GM10248 (cell line): ENCODE data around the gene DES.

Experiments
- CTCF ChIA-PET: fragments of 300-600 bp; sonication (Branson Sonifier 250); formaldehyde crosslinking; extraction: SDS; loops from one replicate; lab custom pipeline; 2021; ENCODE audit warnings: antibody characterized with exemption; lab: Yijun Ruan, JAX
- POLR2A ChIA-PET: fragments of 350-650 bp; sonication (Branson Sonifier 250); formaldehyde crosslinking; extraction: SDS; loops from one replicate; lab custom pipeline; 2020; ENCODE audit warnings: antibody characterized with exemption; lab: Yijun Ruan, JAX
- DNase-seq: peaks from one replicate; pipeline ENCODE4 v3.0.0; 2012; ENCODE audit errors: extremely low spot score
- CTCF ChIP-seq: IDR thresholded peaks from 2 replicates; pipeline ENCODE4 v1.5.1; 2012; ENCODE audit warnings: mild to moderate bottlenecking, low read depth; ENCODE audit errors: extremely low read depth, missing control alignments, control extremely low read depth

The DES gene

GRCh38 chr2:219398721-219399363 lies 19.3 kb upstream of the DES start:
- no peak for DNase-seq
- TF ChIP-seq CTCF, result no peak
- POLR2A ChIA-PET, result no interaction called here
- CTCF ChIA-PET, result interaction anchor here (0.8 to 2.7 kb wide), 4 partner anchors 10 to 161 kb away, joined by 3 to 9 read pairs (median 3); no protein-coding TSS in a partner anchor

- ChIA-PET CTCF (interaction anchor here (1.0 to 5.7 kb wide), 4 partner anchors 11 to 131 kb away, joined by 5 to 75 read pairs (median 7); partner anchors contain the start of gene DNPEP), POLR2A (no interaction called here)
- TF ChIP-seq CTCF, result no peak
- no peak for DNase-seq
Measured at GRCh38 chr2:219399716-219400478, 18.3 kb upstream of the DES start.

GRCh38 chr2:219400562-219400961 lies 17.6 kb upstream of the DES start:
- POLR2A ChIA-PET, result no interaction called here

GRCh38 chr2:219401606-219402005 lies 16.6 kb upstream of the DES start:
- ChIA-PET POLR2A (no interaction called here), CTCF (interaction anchor here (1.2 to 5.7 kb wide), 18 partner anchors 9 to 243 kb away, joined by 3 to 76 read pairs (median 6); partner anchors contain the start of genes DES and DNPEP)
- DNase-seq, result no peak
- TF ChIP-seq CTCF, result no peak

More at GRCh38 chr2:219400562-219400961, 17.6 kb upstream of the DES start:
- TF ChIP-seq CTCF, result no peak
- no peak for DNase-seq
- CTCF ChIA-PET, result interaction anchor here (1.0 to 5.7 kb wide), 3 partner anchors 12 to 130 kb away, joined by 5 to 75 read pairs (median 5); partner anchors contain the start of gene DNPEP

- TF ChIP-seq CTCF, result peak; percentile 78
- CTCF ChIA-PET, result interaction anchor here (0.7 to 5.7 kb wide), 52 partner anchors 10 to 373 kb away, joined by 3 to 76 read pairs (median 4); partner anchors contain the start of genes DES, DNPEP, GMPPA and SPEG
- POLR2A ChIA-PET, result interaction anchor here (1.1 kb wide), 1 partner anchor 15 kb away, joined by 3 read pairs; the partner anchor contains the start of gene DNPEP
- DNase-seq, result peak; percentile 77
Measured at GRCh38 chr2:219402665-219403515, 15.3 kb upstream of the DES start.
